Measurements from ENCODE around the gene MYO3B.
"Not testable (repeated sequence)": the region's sequence is repeated elsewhere in the genome, so short reads cannot be mapped to it uniquely, and the experiment has no call there.

The MYO3B gene

DNA sequence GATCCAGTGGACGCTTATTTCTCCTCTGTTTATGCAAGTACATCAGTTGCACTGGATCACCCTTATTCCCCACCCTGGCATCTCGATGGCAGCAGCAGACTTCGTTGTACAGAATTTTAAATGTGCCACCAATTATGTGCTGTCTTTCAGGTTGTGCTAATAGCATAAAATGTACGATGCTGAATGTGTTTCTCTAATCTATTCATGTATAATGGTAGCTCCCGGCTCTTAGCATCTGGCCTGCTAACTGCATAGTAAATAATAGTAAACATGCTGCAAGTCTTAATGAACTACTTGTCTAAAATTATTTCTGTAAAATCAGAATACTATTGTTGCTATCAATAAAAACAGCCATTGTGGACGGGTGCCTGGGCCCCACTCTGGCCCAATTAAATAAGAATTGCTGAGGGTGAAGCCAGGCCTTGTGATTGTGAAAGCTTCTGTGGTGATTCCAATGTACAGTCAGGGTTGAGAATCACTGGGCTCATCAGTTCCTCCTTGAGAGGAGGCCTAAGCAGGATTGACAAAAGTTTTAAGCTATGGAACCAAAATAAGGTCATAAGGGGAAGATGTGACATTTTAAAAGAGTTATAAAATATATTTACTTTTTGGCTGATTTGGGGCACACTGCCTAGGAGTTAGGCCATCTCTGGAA is 14.4 kb upstream of the MYO3B start:
- no peak for DNase-seq

DNA sequence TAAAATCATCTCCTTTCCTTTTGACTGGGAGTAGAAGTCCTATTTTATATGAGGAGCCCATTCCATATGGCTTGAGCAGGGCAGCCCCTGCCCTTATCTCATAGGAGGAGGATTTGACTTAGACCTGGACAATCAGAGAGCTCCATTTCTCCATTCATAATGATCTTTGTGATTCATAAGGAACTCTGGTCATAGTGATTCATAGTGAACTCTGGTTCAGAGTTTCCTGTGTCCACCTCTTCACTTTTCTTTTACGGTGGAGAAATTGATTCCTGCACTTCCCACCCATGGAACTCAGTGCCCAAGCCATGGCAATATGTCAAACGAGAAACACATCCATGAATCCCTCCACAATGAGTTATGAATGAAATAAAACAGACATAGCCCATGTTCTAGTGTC is 12.8 kb upstream of the MYO3B start:
- DNase-seq = no peak

DNA sequence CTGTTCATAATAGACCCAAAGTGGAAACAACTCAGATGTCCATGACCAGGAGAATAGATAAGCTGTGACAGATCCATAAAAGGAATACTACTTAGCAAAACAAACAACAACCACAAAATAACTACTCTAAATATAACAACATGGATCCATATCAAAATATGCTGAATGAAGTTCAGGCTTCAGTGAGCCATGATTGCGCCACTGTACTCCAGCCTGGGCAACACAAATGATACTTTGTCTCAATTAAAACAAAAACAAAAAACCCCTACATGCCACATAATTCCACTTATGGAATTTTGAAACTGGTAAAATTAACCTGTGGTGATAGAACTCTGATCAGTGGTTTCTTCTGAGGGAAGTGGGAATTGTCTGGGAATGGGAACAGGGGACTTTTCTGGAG is 11.2 kb upstream of the MYO3B start:
- no peak for DNase-seq

DNA sequence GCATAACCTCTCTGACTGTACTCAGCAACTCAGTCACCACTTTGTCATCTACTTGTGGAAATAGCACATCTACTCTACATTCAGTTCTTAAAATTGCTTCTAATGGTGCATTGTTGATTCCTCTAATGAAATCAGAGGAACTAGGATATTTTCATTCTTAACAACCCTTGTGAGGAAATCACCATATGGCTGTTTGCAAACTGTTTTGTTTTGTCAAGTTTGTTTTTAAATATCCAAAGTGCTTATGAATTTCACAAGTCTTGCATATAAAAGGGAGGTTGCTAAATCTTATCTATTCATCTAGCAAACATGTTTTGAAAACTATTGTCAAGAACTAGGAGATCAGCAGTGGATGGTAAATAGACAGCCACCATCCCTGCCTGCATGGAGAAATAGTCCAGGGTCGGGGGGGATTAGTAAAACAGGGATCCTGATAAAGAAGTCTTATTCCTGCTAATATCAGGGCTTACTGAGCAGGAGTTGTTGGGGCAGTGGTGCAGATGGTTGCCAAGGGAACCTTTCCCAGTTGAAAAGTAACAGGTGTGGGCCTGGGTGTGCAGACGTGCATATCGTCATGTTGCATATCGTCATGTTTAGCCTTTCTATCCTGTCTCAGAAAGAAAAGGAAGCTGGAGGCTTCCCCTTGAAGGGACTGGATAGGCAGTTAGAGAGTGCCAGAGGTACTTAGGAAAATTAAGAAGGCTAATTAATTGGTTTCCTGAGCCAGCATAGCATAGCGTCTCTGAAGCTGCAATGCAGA is 7.5 kb upstream of the MYO3B start:
- no peak for DNase-seq

DNA sequence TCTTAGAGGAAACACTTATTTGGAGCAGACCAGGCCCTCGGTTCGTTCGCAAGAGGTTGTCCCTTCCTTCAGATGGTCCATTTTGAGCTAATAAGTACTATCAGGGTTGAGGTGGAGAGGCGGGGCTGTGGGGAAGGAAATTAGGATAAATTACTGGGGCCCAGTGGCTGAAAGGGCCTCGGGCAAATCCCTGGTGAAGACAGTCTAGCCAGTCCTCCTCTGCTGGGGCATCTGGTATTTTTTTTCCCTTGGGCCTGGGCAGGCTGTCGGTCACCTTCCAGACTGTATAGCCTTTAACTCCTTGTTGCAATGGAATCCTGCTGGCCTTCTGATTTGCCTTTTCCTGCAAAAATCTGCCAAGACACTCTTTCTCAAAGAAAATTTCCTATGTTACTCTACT is 1.7 kb upstream of the MYO3B start:
- no peak for DNase-seq

DNA sequence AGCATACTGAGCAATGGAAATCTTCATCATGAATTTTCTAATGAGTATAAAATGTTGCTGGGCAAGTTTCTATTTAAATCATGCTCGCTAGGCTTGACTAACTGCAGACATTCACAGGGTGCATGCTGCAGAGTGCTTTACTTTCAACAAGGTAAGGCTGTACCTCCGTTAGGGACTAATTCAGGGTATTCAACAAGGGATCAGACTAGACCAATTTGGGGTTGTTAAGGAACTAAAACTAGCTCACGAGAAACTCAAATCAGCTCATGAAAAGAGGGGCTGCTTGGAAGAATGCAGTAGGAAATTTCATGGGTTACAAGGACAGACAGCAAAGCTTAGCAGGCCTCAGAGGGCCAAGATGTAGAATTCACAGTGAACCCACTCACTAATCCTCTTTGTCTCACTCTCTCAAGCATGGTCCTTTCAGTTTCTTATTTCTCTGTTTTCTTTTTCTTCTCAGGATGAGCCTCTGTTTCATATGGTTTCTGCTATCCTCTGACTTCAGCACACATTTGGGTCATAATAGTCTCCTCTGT is 2.2 kb downstream of the MYO3B start:
- DNase-seq = no peak

DNA sequence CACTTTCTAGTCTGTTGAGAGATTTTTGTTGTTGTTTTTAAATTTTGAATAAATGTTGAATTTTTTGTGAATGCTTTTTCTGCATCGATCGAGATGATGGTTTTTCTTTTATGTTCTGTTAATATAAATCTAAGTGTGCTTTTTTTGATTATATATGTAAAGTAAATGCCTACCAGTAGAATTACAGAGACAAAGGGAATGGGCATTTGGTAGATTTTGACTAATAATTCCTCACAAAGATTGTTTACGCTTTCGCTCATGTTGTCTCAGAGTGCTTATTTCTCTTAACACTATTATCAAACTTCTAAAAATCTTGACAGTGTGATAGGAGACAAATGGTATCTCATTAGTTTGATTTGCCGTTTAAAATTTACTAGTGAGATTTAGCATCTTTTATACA is 3.7 kb downstream of the MYO3B start:
- DNase-seq = no peak

DNA sequence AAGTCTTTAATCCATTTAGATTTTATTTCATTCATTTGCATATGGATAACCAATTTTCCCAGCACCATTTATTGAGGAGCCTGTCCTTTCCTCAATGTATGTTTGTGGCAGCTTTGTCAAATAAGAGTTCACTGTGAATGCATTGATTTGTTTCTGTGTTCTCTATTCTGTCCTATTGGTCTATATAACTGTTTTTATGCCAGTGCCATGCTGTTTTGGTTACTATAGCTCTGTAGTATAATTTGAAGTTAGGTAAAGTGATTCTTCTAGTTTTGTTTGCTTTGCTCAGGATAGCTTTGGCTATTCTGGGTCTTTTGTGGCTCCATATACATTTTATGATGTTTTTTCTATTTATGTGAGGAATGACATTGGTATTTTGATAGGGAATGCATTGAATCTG is 7.4 kb downstream of the MYO3B start:
- no peak for DNase-seq

DNA sequence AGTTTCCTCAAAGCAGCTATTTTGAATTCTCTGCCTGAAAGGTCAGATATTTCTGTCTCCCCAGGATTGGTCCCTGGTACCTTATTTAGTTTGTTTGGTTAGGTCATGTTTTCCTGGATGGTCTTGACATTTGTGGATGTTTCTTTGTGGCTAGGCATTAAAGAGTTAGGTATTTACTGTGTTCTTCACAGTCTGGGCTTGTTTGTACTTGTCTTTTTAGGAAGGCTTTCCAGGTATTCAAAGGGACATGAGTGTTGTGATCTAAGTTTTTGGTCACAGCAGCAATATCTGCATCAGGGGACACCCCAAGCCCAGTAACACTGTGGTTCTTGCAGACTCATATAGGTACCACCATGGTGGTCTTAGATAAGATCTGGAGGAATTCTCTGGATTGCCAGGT is 11.8 kb downstream of the MYO3B start:
- DNase-seq = no peak

DNA sequence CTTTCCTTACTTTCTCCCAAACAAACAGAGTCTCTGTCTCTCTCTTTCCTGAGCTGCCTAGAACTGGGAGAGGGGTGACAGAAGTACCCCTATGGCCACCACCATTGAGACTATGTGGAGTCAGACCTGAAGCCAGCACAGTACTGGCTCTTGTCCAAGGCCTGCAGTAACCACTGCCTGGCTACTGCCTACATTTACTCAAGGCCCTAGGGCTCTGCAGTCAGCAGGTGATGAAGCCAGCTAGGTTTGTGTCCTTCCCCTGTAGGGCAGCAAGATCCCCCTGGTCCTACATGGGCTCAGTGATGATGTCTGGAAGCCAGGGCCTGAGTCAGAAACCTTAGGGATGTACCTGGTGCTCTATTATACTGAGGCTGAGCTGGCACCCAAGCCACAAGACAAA is 12.2 kb downstream of the MYO3B start:
- DNase-seq = no peak

DNA sequence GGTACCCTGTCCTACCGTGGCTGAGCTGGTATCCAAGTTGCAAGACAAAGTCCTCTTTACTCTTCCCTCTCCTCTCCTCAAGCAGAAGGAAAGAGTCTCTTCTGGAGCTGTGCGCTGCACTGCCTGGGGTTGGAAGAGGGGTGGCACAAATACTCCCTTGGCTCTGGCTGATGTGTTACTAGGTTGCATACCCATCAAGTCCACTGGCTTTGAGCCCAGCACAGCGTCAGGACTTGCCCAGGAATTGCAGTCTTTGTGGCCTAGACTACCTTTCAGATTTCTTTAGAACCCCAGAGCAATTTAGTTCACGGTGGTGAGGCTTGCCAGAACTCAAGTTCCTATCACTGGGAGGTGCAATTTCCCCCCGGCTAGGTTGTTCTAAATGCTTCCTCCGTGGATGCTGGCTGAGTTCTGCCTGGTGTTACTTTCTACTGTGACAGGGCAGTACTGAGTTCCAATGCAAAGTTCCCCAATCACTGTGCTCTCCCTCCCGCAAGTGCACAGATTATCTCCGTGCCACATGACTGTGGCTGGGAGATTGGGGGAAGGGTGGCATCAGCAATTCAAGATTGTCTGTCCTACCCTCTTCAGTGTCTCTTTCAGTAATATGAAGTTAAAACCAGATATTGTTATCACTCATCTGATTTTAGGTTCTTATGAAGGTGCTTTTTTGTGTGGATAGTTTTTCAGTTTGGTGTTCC is 13.4 kb downstream of the MYO3B start:
- DNase-seq = no peak

DNA sequence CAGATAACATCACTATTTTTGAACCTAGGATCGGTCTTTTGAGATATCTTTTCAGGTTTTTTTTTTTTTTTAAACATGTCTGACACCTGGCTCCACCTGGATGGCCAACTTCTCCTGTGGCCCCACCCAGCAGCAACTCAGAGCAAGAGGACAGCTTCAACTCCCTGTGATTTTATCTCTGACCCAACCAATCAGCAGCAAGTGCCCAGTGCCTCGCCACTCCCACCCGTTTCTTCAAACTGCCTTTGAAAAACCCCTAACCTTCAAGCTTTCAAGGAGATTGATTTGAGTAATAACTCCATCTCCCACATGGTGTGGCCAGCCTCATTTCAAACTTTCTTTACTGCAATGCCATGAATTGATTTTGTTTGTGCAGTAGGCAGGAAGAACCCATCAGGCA is 19.0 kb downstream of the MYO3B start:
- no peak for DNase-seq

DNA sequence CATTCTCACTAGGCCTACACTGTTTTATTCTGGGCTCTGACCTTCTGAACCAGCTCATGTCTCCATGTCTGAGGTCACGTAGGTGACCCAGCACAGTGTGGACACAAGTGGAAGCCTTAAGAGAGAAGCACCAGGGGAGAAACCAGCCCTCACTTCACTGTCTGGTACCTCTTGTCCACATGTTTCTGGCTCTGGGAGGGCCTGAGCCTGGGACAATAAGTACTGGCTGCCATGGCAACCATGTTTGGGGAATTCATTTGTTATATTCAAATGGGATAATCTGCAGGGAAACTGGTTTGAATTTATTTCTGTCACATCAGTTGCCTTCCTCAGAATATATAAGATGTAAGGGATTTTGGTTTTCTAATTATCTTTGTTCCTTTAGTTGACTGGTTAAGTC is 23.3 kb downstream of the MYO3B start:
- DNase-seq = no peak

DNA sequence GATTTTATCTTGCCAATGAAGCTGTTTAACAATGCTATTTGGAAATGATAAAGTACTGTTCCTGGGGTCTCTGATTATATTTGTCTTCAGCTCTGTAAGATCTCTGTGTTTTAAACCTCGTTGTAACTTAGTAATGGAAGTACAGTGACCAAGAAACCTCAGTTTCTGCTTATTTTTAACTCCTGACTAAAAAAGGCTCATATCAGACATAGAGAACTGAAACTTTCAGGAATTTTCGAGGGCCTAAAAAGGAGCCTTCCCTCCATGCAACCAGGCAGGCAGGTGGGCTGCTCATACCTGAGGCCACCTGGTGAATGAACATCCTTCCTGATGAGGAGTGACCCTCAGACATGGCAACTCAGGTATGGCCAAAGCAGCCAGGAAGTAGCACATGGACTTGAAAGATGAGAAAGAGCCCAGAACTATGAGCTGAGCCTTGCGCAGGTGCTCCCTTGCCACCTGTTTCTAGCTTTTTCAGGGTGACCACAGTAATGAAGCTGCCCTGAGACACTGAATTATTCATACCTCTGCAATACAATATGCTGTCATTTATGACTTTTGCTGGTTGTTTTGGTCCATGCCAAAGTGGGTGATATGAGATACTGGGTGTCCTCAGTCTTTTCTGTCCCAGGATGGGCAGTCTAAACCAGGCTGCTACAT is 23.9 kb downstream of the MYO3B start:
- DNase-seq = no peak

DNA sequence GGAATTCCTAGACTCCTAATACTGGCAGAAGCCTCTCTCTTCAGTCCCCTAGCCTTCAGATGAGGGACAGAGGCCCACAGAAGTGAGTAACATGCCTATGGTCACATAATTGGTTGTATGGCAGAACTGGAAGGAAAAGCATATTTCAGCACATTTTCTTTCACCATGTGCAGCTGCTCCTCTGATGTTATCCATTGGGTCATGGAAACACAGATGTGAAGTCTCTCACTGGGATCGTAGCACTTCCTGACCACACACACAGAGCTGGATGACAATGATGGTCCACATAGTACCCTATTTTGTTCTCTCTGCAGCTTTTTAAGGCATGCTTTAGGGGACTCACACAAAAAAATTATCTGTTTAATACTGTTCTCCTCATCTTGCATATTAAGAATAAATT is 24.5 kb downstream of the MYO3B start:
- DNase-seq = no peak

DNA sequence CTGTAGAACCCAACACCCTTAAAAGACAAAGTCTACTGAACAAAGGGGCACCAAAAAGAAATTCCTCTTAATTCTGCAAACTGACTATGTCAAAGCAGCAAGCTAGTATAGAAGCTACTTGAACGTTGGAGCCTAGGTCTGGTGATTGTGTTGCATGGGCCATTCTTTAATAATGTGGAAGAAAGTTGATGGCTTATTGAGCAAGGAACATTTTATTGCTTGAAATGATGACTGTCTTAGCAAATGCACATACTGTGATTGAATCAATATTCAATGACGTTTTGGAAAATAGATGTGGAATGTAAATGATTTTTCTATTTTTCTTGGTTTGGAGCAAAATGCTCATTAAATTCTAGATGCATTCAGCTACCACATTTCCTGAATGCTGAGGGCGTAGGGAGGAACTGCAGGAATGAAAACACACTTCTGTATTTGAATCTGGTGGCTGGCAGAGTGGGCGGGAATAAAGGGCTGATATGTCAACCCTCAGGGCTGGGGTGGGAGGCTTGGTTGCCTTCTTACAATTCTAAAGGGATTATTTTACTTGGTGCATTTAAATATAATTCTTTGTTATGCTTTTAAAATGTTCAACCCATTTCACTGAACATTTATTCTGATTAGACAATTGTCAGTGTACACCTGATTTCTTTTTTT is 26.5 kb downstream of the MYO3B start:
- no peak for DNase-seq

DNA sequence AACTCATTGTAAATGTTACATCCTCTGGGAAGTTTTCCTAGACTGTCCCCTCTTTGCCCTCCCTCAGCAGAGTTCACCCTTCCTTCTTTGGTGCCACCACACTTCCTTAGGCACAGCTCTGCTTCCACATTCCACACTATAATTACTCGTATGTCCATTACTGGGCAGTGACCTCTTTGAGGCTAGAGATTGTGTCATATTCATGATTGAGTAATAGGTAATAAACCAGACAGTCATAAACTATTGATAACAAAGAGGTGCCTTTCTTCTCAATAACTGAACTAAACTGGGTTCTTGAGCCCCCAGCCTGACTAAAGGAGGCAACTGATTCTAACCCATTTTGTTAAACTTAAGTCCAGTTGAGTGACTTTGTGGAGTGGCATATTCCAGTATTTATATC is 28.3 kb downstream of the MYO3B start:
- no peak for DNase-seq

DNA sequence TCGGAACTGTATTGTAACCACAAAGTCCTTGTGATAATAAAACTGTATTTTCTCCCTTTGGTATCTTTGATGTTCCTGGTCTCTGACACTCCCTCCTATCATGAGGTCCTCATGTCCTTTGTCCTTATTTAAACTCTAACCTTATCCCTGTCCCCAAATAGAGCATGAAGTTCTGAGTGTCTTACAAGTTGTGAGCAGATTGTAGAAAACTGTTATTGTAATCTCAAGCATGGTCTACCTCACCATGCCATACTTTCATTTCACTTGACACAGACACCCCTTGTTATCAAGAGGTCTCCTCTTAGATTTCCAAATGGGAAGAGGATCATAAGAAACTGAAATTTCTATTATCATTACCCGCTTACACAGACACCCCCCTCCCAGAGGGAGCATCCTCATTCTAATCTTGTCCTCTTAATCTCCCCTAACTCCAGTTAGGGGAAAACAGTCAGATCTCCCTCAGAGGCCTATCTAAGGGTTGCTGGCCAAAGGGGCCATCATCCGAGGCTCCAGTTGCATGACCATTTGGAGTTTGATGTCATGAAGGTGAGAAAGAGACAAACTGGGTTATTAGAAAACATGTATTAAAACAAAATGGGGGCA is 29.0 kb downstream of the MYO3B start:
- no peak for DNase-seq

DNA sequence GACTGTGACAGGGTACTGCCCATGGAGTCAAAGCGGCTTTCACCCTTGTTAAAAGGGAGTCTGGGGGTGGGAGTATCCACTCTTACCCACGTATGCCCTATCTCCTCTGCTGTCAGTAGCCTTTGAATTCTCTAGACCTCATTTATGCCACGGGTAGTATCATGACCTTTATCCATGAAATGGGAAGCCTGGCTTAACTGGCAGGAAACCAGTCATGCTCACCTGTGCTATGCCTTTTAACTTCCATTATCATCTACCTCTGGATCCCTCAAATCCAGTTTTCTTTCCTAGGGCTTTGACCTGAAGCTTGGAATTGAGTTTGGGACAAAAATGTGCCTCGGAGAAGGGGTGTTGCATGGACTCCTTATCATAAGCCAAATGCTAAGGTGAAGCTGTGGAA is 30.0 kb downstream of the MYO3B start:
- no peak for DNase-seq

DNA sequence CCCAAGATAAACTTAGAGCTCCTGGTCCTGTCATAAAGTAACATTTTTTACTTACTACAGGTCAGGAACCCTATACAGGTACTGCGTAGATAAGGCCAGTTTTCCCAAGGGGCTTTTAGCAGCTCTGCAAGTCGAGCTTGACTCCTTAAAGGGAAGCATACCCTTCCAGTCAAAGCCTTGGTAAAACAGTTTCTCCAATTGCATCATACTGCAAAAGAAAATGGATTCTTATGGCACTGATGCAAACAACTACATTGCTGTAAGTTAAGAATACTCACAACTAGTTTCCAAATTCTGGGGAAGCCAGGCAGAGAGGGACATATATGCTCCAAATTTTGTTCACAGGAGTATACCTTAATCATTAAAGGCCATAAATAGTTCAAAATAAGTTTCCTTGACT is 31.0 kb downstream of the MYO3B start:
- DNase-seq = no peak

DNA sequence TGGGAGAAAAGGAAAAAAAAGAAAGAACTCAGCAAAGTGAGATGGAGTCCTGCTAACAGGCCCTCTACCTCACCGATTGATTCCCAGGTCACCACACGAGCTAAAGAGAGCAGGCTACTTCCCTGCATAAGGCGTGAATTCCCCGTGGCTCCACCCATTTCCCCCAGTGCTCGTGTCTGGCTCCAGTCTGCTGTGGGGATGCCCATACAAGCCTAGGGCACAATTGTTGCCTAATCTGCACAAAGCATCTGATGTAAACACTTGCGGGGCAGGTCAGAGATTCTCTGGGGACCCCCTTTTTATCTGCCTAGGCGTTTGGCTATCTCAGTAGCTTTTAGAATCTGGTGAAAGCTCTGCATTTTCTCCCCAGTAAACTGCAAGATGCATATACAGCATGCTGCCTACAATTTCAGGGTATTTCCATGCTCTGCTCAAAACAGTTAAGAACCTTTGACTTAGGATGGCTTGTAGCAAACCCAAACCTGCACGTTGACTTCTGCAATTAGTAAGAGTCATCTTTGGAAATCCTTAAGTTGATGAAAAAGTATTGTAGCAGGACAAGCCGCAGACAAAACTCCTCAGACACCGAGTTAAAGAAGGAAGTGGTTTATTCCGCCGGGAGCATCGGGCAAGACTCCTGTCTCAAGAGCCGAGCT is 34.8 kb downstream of the MYO3B start:
- no peak for DNase-seq

DNA sequence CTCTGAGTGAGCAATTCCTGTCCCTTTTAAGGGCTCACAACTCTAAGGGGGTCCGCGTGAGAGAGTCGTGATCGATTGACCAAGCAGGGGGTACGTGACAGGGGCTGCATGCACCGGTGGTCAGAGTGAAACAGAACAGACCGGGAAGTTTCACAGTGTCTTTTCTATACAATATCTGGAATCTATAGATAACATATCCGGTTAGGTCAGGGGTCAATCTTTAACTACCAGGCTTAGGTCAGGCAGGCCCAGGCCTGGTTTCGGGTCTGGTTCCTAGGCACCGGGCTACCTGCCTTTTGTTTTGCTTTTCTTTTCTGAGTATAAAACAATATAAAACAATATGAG is 35.3 kb downstream of the MYO3B start:
- not testable (repeated sequence) for DNase-seq

Measured in CD4-positive, alpha-beta T cell treated with Interleukin-15 for 1 hour (primary cell).